Astrocyte (in vitro differentiated cells and primary cell): ENCODE data around the gene FAM180B. TPM values are rescaled to one million over a fixed set of nuclear protein-coding genes. Genes with fewer than 3 reads are reported as not detected.

ENCODE experiments used
- DNase-seq: peaks from one replicate; pipeline ENCODE4 v3.0.0-alpha.2; 2010; ENCODE audit warnings: low read depth
- FAIRE-seq: peaks from 2 replicates; lab custom pipeline; 2011; peaks lifted over from hg19 to GRCh38; lab: Jason Lieb, UNC
- H2AFZ ChIP-seq: 2 replicates; pipeline ENCODE4 v1.6.0; 2012; ENCODE audit warnings: low read depth, low read length, inconsistent platforms
- H3K27ac ChIP-seq: 2 replicates; pipeline ENCODE4 v1.5.1; 2011; ENCODE audit warnings: low read depth, low read length, inconsistent platforms
- H3K27me3 ChIP-seq: 2 replicates; pipeline ENCODE4 v1.6.0; 2011; ENCODE audit warnings: low read length, inconsistent platforms; ENCODE audit not compliant: insufficient read depth
- H3K36me3 ChIP-seq: 2 replicates; pipeline ENCODE4 v1.5.1; 2011; ENCODE audit warnings: low read length, inconsistent platforms; ENCODE audit not compliant: insufficient read depth
- H3K4me1 ChIP-seq: 2 replicates; pipeline ENCODE4 v1.5.1; 2011; ENCODE audit warnings: low read length, inconsistent platforms; ENCODE audit not compliant: insufficient read depth
- H3K4me2 ChIP-seq: 2 replicates; pipeline ENCODE4 v1.6.0; 2012; ENCODE audit warnings: low read length, inconsistent platforms
- H3K4me3 ChIP-seq: 2 replicates; pipeline ENCODE4 v1.5.1; 2011; ENCODE audit warnings: low read depth, mild to moderate bottlenecking, low read length, inconsistent platforms; ENCODE audit not compliant: insufficient read depth
- H3K79me2 ChIP-seq: 2 replicates; pipeline ENCODE4 v1.6.0; 2012; ENCODE audit warnings: mild to moderate bottlenecking, low read length, inconsistent platforms; ENCODE audit not compliant: insufficient read depth
- H3K9ac ChIP-seq: 2 replicates; pipeline ENCODE4 v1.6.0; 2012; ENCODE audit warnings: mild to moderate bottlenecking, low read length, inconsistent platforms
- H3K9me3 ChIP-seq: 2 replicates; pipeline ENCODE4 v1.5.1; 2012; ENCODE audit warnings: low read depth, mild to moderate bottlenecking, low read length, inconsistent platforms; ENCODE audit not compliant: insufficient read depth
- H4K20me1 ChIP-seq: 2 replicates; pipeline ENCODE4 v1.6.0; 2012; ENCODE audit warnings: low read length, inconsistent platforms; ENCODE audit not compliant: insufficient read depth
- H3K27ac Mint-ChIP-seq: one replicate; pipeline ENCODE4 v1.8.0; 2021; ENCODE audit warnings: mild to moderate bottlenecking, mixed read lengths; ENCODE audit not compliant: unreplicated experiment
- H3K27me3 Mint-ChIP-seq: one replicate; pipeline ENCODE4 v1.8.0; 2021; ENCODE audit warnings: low read depth, mixed read lengths; ENCODE audit not compliant: unreplicated experiment
- H3K36me3 Mint-ChIP-seq: one replicate; pipeline ENCODE4 v1.8.0; 2021; ENCODE audit warnings: low read depth, mixed read lengths; ENCODE audit not compliant: unreplicated experiment
- H3K4me1 Mint-ChIP-seq: one replicate; pipeline ENCODE4 v1.8.0; 2021; ENCODE audit warnings: low read depth, mixed read lengths; ENCODE audit not compliant: unreplicated experiment
- H3K4me3 Mint-ChIP-seq: one replicate; pipeline ENCODE4 v1.8.0; 2021; ENCODE audit warnings: mild to moderate bottlenecking, moderate library complexity, mixed read lengths; ENCODE audit not compliant: unreplicated experiment
- H3K9me3 Mint-ChIP-seq: one replicate; pipeline ENCODE4 v1.8.0; 2021; ENCODE audit warnings: mild to moderate bottlenecking, mixed read lengths; ENCODE audit not compliant: unreplicated experiment
- EZH2 ChIP-seq: IDR thresholded peaks from 2 replicates; pipeline ENCODE4 v1.6.1; 2012; ENCODE audit warnings: mild to moderate bottlenecking, low read length, inconsistent platforms; ENCODE audit not compliant: insufficient read depth
- total RNA-seq: library from RNA; stranded (reverse); gene quantifications from 2 replicates; pipeline ENCODE4 v1.2.1, GENCODE V29; 2021
- TF ChIP-seq, protein P1 (sequence below): IDR thresholded peaks from 2 replicates; pipeline ENCODE4 v1.5.1; 2011; ENCODE audit warnings: low read depth, mild to moderate bottlenecking, inconsistent platforms, low read length, moderate library complexity; ENCODE audit not compliant: insufficient read depth

FAM180B gene
- total RNA-seq, 1 donor from 2014 or later = 0.16 TPM

DNA sequence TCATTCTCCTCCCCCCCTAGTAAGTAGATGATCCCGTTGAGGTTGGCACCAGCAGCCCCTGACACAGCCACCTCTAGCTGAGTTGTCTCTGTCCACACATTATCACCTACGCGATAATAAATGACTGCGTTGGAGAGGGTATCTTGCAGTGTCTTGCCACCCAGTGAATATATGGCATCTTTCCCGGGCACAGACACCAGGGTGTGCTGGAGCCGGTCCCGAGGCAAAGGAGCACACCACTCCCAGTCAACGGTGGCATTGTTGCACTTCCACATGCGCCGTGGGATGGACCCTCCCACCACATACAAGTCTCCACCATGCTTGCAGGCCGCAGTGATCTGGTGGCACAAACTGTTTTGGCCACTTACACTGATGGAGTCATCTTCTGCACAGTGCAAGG lies 13.2 kb upstream of the FAM180B start:
- Histone ChIP-seq H2AFZ (no peak overlapping the region), H3K4me2 (peak overlapping the region; percentile 6), H3K79me2 (peaks cover 68% of the 10 kb centered on the region), H3K4me3 (no peak overlapping the region), H4K20me1 (peaks cover 24% of the 10 kb centered on the region), H3K36me3 (peaks cover 20% of the 10 kb centered on the region), H3K9me3 (no peaks in the 10 kb centered on the region), H3K27me3 (no peaks in the 10 kb centered on the region), H3K4me1 (peaks cover 23% of the 10 kb centered on the region), H3K27ac (no peak overlapping the region), H3K9ac (no peak overlapping the region)
- H3K36me3 Mint-ChIP-seq = peaks cover 14% of the 10 kb centered on the region
- no peak for TF ChIP-seq EZH2
- TF ChIP-seq, protein P1, sequence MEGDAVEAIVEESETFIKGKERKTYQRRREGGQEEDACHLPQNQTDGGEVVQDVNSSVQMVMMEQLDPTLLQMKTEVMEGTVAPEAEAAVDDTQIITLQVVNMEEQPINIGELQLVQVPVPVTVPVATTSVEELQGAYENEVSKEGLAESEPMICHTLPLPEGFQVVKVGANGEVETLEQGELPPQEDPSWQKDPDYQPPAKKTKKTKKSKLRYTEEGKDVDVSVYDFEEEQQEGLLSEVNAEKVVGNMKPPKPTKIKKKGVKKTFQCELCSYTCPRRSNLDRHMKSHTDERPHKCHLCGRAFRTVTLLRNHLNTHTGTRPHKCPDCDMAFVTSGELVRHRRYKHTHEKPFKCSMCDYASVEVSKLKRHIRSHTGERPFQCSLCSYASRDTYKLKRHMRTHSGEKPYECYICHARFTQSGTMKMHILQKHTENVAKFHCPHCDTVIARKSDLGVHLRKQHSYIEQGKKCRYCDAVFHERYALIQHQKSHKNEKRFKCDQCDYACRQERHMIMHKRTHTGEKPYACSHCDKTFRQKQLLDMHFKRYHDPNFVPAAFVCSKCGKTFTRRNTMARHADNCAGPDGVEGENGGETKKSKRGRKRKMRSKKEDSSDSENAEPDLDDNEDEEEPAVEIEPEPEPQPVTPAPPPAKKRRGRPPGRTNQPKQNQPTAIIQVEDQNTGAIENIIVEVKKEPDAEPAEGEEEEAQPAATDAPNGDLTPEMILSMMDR = no peak
- H3K27ac Mint-ChIP-seq = no peak overlapping the region
- no peaks in the 10 kb centered on the region for H3K9me3 Mint-ChIP-seq
- H3K4me1 Mint-ChIP-seq = peaks cover 3% of the 10 kb centered on the region
- no peaks in the 10 kb centered on the region for H3K27me3 Mint-ChIP-seq
- FAIRE-seq (no peak), DNase-seq (no peak)
- no peak overlapping the region for H3K4me3 Mint-ChIP-seq

DNA sequence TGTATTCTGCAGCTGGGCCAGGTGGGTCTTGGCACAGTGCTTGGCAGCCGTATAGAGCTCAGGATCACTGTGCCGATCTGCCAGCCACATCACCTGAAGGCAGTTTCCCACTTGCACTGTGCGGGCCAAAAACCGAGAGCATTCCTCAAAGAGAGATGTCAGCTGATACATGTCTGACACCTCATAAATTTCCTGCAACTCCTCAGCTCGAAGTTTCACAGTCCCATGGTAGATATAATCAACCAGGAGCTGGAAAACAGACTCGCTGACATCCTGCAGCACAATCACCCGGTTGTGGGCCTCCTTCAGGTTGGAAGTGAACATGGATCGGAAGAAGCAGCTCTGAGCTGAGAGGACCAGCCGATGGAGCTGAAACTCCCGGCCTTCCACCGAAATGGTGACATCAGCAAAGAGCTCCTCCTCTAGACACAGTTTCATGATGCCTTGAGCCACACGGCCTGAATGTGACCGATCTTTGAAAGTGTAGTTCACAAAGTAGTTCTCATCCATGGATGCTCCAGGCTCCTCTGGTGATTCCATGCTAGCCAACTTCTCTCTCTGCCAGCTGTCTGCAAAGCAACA lies 8.9 kb upstream of the FAM180B start:
- H3K4me1 ChIP-seq = peaks cover 21% of the 10 kb centered on the region
- no peak for FAIRE-seq
- peaks cover 64% of the 10 kb centered on the region for H3K79me2 ChIP-seq
- H3K27ac ChIP-seq = peak overlapping the region; percentile 92
- H3K4me2 ChIP-seq = peak overlapping the region; percentile 85
- TF ChIP-seq EZH2 = no peak
- TF ChIP-seq, protein P1 = no peak
- H3K9me3 ChIP-seq = no peaks in the 10 kb centered on the region
- peaks cover 18% of the 10 kb centered on the region for H3K36me3 Mint-ChIP-seq
- H3K27me3 ChIP-seq = no peaks in the 10 kb centered on the region
- peaks cover 8% of the 10 kb centered on the region for H3K4me1 Mint-ChIP-seq
- H3K27me3 Mint-ChIP-seq = no peaks in the 10 kb centered on the region
- H2AFZ ChIP-seq = no peak overlapping the region
- H4K20me1 ChIP-seq = peaks cover 10% of the 10 kb centered on the region
- peak overlapping the region; percentile 99 for H3K4me3 Mint-ChIP-seq
- peaks cover 27% of the 10 kb centered on the region for H3K36me3 ChIP-seq
- peak overlapping the region; percentile 94 for H3K9ac ChIP-seq
- peak overlapping the region; percentile 96 for H3K4me3 ChIP-seq
- peak overlapping the region; percentile 38 for H3K27ac Mint-ChIP-seq
- no peaks in the 10 kb centered on the region for H3K9me3 Mint-ChIP-seq
- DNase-seq = no peak
